HG02970 (cell line): Measurements from ENCODE around the gene CAPN5.
A peak's percentile ranks its signal among the peaks of the same experiment; 100 is the strongest.
"Not testable (repeated sequence)": the region's sequence is repeated elsewhere in the genome, so short reads cannot be mapped to it uniquely, and the experiment has no call there.

Source experiments
- ATAC-seq: cut with Tn5 transposase; IDR thresholded peaks from one replicate; pipeline ENCODE4 v1.9.1; 2021; ENCODE audit warnings: mild to moderate bottlenecking, moderate library complexity, moderate number of reproducible peaks; ENCODE audit not compliant: unreplicated experiment, low FRiP score

CAPN5 gene

DNA sequence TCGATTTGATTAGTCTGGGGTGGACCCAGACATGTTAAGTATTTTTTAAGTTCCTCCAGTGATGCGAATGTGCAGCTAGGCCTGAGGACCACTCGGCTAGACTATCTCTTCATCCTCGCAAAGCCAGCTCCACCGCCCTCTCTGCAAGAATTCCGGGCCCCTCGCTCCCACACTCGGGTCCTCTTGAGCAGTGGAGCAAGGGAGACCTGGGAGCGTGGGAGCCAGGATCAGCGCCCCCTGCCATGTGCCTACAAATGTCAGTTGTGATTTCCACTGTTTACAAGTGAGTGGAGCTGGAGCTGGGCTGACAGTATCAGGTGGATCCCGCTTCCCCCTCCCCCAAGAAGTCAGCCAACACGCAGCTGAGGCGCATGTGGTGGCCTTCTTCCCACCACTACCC is 25.9 kb upstream of the CAPN5 start:
- no peak for ATAC-seq

- ATAC-seq = no peak
Measured at GRCh38 chr11:77042111-77042726, 24.6 kb upstream of the CAPN5 start.

GRCh38 chr11:77044356-77044755 is 22.4 kb upstream of the CAPN5 start:
- no peak for ATAC-seq

DNA sequence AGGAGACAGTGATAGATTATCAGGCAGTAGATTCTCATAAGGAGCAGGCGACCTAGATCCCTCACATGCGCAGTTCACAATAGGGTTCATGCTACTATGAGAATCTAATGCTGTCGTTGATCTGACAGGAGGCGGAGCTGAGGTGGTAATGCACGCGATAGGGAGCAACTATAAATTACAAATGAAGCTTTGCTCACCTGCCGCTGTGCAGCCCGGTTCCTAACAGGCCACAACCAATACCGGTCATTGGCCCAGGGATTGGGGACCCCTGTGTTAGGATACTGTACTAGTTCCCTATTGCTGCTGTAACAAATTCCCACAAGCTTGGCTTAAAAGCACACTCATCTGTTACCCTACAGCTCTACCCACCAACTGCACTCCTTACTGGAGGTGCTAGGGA is 21.9 kb upstream of the CAPN5 start:
- no peak for ATAC-seq

- ATAC-seq = no peak
Measured at GRCh38 chr11:77046060-77046501, 20.7 kb upstream of the CAPN5 start.

DNA sequence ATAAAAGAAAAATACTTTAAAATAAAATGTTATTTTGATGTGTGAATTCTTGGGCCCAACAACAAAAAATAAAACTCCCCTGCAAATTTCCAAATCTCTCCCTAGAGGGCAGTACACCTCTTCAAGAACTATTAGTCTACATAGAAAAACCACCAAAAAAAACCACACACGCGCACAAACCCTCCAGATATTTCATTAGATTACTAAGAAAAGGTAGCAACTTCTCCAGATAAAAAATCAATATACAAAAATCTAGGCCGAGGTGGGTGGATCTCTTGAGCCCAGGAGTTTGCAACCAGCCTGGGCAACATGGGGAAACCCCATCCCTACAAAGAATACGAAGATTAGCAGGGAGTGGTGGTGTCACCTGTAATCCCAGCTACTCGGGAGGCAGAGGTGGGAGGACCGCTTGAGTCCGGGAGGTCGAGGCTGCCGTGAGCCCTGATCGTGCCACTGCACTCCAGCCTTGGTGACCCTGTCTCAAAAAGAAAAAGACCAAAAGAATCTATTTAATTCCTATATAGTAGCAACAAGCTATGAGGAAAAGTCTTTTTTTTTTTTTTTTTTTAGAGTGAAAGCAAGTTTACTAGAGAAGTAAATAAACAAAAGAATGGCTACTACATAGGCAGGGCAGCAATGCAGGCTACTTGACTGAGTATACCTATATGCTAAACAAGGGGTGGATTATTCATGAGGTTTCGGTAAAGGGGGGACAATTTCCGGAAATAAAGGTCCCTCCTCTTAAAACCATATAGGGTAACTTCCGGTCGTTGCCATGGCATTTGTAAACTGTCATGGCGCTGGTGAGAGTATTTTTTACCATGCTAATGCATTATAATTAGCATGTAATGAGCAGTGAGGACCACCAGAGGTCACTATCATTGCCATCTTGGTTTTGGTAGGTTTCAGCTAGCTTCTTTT is 19.5 kb upstream of the CAPN5 start:
- ATAC-seq = peak; percentile 69

GRCh38 chr11:77047928-77048446 is 18.8 kb upstream of the CAPN5 start:
- not testable (repeated sequence) for ATAC-seq

GRCh38 chr11:77049026-77049425 is 17.7 kb upstream of the CAPN5 start:
- no peak for ATAC-seq

- no peak for ATAC-seq
Measured at GRCh38 chr11:77051511-77051910, 15.3 kb upstream of the CAPN5 start.

- no peak for ATAC-seq
Measured at GRCh38 chr11:77052518-77052917, 14.3 kb upstream of the CAPN5 start.

DNA sequence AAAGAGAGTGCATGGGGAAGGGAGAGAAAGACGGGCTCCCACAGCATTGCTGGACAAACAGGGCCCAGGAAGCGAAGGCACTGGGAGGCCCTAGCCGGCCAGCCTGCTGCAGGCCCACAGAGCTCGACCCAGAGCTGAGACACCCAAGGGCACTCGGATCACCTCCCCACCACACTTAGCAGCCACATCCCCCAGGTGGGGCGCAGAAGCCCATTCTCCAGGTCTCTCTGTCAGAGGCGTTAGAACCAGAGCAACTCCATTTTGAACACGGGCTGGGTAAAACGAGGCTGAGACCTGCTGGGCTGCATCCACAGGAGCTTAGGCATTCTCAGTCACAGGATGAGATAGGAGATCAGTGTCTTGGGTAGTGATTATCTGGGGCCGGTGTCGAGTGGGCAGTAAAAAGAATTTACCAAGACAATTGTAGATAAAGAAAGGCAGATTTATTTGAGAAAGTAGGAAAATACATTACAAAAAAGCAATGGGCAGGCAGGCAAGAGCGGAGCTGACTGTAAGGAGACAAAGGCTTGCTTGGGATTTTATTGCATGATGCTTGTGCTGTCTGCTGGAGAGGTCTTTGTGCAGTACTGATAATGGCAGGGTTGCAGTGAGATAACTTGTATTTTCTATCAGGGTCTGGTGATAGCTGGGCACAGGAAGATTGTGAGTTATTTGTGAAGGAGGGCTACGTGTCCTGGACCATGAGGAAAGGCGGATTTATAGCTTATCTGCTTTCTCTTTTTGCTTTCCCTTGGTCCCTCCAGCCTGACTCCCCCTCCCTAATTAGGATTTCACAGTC is 13.4 kb upstream of the CAPN5 start:
- no peak for ATAC-seq

- no peak for ATAC-seq
Measured at GRCh38 chr11:77054084-77054483, 12.7 kb upstream of the CAPN5 start.

- no peak for ATAC-seq
Measured at GRCh38 chr11:77055101-77055561, 11.6 kb upstream of the CAPN5 start.

GRCh38 chr11:77055913-77056312 is 10.9 kb upstream of the CAPN5 start:
- no peak for ATAC-seq

- ATAC-seq = no peak
Measured at GRCh38 chr11:77056814-77057402, 9.9 kb upstream of the CAPN5 start.

DNA sequence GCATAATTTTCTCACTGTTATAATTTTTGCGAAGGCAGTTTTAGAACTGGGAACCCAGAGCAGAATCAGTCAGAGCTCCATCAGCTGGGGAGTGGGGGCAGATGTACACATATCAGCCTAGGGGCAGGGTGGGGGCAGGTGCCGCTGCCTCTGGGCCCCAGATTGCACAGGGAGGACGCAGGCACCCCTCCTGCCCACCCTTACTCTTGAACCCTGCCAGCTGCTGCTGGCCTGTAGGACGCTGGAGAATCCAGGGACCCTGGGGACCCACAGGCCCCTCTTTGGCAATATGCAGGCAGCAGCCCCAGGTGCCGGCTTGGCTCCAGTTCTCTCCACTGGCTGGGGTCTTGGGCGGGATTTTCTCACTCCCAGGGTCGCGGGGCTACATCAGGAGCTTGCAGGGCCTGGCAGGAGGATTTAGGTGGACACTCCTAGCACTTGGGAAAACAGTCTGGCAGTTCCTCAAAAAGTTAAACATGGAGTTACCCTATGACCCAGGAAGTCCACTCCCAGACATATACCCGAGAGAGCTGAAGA is 8.8 kb upstream of the CAPN5 start:
- no peak for ATAC-seq

DNA sequence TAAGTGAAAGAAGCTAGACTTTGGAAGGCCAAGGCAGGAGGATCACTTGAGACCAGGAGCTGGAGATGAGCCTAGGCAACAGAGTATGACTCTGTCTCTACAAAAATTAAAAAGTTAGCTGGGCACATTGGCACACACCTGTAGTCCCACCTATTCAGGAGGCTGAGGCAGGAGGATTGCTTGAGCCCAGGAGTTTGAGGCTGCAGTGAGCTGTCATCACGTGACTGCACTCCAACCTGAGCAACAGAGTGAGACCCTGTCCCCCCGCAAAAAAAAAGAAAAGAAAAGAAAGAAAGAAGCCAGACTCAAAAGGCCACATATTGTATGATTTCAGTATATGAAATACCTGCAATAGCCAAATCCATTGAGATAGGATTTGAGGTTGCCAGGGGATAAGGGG is 7.9 kb upstream of the CAPN5 start:
- ATAC-seq = no peak

- no peak for ATAC-seq
Measured at GRCh38 chr11:77059806-77060205, 7.0 kb upstream of the CAPN5 start.

GRCh38 chr11:77060234-77060633 is 6.5 kb upstream of the CAPN5 start:
- no peak for ATAC-seq

DNA sequence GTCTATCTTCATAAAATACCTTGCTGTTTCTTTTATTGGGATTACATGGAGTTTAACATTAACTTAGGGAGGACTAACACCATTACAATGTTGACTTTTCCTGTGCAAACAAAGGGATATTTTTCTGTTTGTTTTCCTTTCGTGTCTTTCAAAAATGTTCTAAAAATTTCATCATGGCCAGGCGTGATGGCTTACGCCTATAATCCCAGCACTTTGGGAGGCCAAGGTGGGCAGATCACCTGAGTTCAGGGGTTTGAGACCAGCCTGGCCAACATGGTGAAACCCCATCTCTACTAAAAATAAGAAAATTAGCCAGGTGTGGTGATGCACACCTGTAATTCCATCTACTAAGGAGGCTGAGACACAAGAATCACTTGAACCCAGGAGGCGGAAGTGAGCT is 5.5 kb upstream of the CAPN5 start:
- not testable (repeated sequence) for ATAC-seq
